Testis (tissue), 2 donors: ENCODE data around the gene KCNQ1.

ENCODE experiments used
- CTCF ChIP-seq, 3 experiments: fragments of 450-650 bp in 2 of 3; fragments of 200-600 bp in 1 of 3; sonication (generic) in 1 of 3; IDR thresholded peaks; one replicate each; pipeline ENCODE4 v1.5.1; 2016 to 2019; ENCODE audit warnings: antibody characterized with exemption in 3 of 3, mild to moderate bottlenecking in 2 of 3, moderate library complexity in 1 of 3
- POLR2A ChIP-seq: fragments of 450-650 bp; IDR thresholded peaks from one replicate; pipeline ENCODE4 v1.6.1; 2017; ENCODE audit warnings: antibody characterized with exemption, mild to moderate bottlenecking, moderate library complexity

- TF ChIP-seq CTCF (IDR thresholded peaks at IDR 0.05) (no peak), POLR2A (no peak)
Observed at GRCh38 chr11:2678396-2678795, 233.6 kb downstream of the KCNQ1 start.
